Loucy (cell line): Measurements from ENCODE around the gene PLPPR3.

Experiments used
- H2AFZ ChIP-seq: fragments of 200-600 bp; sonication (generic); 2 replicates; pipeline ENCODE4 v1.6.0; 2016; ENCODE audit warnings: antibody characterized with exemption, mild to moderate bottlenecking, low read length, moderate library complexity
- H3F3A ChIP-seq: fragments of 200-600 bp; 2 replicates; pipeline ENCODE4 v1.6.0; 2016; ENCODE audit warnings: antibody characterized with exemption, low read depth, mild to moderate bottlenecking
- H3K27me3 ChIP-seq: fragments of 200-600 bp; sonication (generic); 2 replicates; pipeline ENCODE4 v1.6.1; 2014; ENCODE audit warnings: low read length, mild to moderate bottlenecking; ENCODE audit not compliant: insufficient read depth, poor library complexity, severe bottlenecking
- H3K36me3 ChIP-seq: fragments of 200-600 bp; sonication (generic); 2 replicates; pipeline ENCODE4 v1.6.1; 2016; ENCODE audit warnings: low read length; ENCODE audit not compliant: insufficient read depth
- H3K4me1 ChIP-seq: fragments of 200-600 bp; sonication (generic); 2 replicates; pipeline ENCODE4 v1.5.1; 2014; ENCODE audit warnings: low read length, mild to moderate bottlenecking; ENCODE audit not compliant: insufficient read depth, poor library complexity, severe bottlenecking
- H3K4me2 ChIP-seq: fragments of 200-600 bp; sonication (generic); 2 replicates; pipeline ENCODE4 v1.6.0; 2014; ENCODE audit warnings: antibody characterized with exemption, low read length, low read depth, mild to moderate bottlenecking; ENCODE audit not compliant: poor library complexity, severe bottlenecking
- H3K4me3 ChIP-seq: fragments of 200-600 bp; sonication (generic); 2 replicates; pipeline ENCODE4 v1.5.1; 2014; ENCODE audit warnings: low read length, mild to moderate bottlenecking, mixed read lengths; ENCODE audit not compliant: poor library complexity, severe bottlenecking
- H3K79me2 ChIP-seq: fragments of 200-600 bp; sonication (generic); 2 replicates; pipeline ENCODE4 v1.6.1; 2014; ENCODE audit warnings: low read length; ENCODE audit not compliant: insufficient read depth
- H3K9ac ChIP-seq: fragments of 200-600 bp; sonication (generic); 2 replicates; pipeline ENCODE4 v1.6.0; 2014; ENCODE audit warnings: mild to moderate bottlenecking, low read depth, low read length, moderate library complexity; ENCODE audit not compliant: poor library complexity, severe bottlenecking
- H3K9me2 ChIP-seq: fragments of 200-600 bp; sonication (generic); replicated peaks from 2 replicates; pipeline ENCODE4 v1.6.1; 2016; ENCODE audit warnings: low read depth, low read length, mixed read lengths
- H3K9me3 ChIP-seq: fragments of 200-600 bp; sonication (generic); 2 replicates; pipeline ENCODE4 v1.6.1; 2014; ENCODE audit warnings: mild to moderate bottlenecking, antibody characterized with exemption, low read length, low read depth; ENCODE audit not compliant: insufficient read depth
- H4K20me1 ChIP-seq: fragments of 200-600 bp; sonication (generic); 2 replicates; pipeline ENCODE4 v1.6.0; 2014; ENCODE audit warnings: antibody characterized with exemption, low read length, mild to moderate bottlenecking; ENCODE audit not compliant: insufficient read depth, poor library complexity, severe bottlenecking
- EZH2phosphoT487 ChIP-seq: fragments of 200-600 bp; IDR thresholded peaks from 2 replicates; pipeline ENCODE4 v1.6.1; 2018; ENCODE audit warnings: antibody characterized with exemption, mild to moderate bottlenecking, moderate library complexity, borderline replicate concordance
- TF ChIP-seq, protein P1 (sequence below): fragments of 200-600 bp; sonication (generic); conservative IDR thresholded peaks from 2 replicates; pipeline ENCODE4 v1.5.1; 2014; ENCODE audit warnings: mild to moderate bottlenecking, antibody characterized with exemption, low read length

PLPPR3 gene

DNA sequence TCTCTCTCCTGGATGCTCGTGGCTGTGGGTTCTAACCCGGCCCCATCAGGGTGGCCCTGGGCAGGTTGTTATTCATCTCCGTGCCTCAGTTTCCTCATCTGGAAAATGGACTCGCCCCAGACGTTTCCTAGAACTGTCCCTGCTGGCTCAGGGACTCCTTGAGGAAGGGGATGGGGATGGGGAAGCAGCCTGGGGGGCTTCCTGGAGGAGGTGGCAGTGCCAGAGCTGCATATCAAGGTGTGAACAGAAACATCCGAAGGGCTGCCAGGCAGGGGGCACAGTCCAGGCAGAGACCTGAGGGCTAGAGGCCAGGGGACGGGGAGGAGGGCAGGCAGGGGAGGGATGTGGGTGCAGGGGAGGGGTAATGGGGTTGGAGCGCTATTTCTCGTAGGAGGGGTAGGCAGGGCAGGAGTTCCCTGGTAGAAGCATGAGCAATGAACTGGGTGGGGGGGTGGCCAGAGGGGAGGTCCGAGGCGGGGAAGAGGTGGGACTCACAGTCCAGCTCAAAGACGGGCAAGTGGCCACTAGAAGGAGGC lies 26.7 kb upstream of the PLPPR3 start:
- no peak overlapping the region for H3K4me2 ChIP-seq
- no peaks in the 10 kb centered on the region for H3F3A ChIP-seq
- H3K27me3 ChIP-seq: no peaks in the 10 kb centered on the region
- H3K4me1 ChIP-seq: no peaks in the 10 kb centered on the region
- H2AFZ ChIP-seq: no peak overlapping the region
- H3K9ac ChIP-seq: no peak overlapping the region
- no peaks in the 10 kb centered on the region for H3K9me3 ChIP-seq
- no peaks in the 10 kb centered on the region for H3K36me3 ChIP-seq
- no peak overlapping the region for H3K4me3 ChIP-seq
- H4K20me1 ChIP-seq: no peaks in the 10 kb centered on the region
- TF ChIP-seq, protein P1, sequence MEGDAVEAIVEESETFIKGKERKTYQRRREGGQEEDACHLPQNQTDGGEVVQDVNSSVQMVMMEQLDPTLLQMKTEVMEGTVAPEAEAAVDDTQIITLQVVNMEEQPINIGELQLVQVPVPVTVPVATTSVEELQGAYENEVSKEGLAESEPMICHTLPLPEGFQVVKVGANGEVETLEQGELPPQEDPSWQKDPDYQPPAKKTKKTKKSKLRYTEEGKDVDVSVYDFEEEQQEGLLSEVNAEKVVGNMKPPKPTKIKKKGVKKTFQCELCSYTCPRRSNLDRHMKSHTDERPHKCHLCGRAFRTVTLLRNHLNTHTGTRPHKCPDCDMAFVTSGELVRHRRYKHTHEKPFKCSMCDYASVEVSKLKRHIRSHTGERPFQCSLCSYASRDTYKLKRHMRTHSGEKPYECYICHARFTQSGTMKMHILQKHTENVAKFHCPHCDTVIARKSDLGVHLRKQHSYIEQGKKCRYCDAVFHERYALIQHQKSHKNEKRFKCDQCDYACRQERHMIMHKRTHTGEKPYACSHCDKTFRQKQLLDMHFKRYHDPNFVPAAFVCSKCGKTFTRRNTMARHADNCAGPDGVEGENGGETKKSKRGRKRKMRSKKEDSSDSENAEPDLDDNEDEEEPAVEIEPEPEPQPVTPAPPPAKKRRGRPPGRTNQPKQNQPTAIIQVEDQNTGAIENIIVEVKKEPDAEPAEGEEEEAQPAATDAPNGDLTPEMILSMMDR: no peak
- H3K9me2 ChIP-seq: no peaks in the 10 kb centered on the region
- H3K79me2 ChIP-seq: no peaks in the 10 kb centered on the region

DNA sequence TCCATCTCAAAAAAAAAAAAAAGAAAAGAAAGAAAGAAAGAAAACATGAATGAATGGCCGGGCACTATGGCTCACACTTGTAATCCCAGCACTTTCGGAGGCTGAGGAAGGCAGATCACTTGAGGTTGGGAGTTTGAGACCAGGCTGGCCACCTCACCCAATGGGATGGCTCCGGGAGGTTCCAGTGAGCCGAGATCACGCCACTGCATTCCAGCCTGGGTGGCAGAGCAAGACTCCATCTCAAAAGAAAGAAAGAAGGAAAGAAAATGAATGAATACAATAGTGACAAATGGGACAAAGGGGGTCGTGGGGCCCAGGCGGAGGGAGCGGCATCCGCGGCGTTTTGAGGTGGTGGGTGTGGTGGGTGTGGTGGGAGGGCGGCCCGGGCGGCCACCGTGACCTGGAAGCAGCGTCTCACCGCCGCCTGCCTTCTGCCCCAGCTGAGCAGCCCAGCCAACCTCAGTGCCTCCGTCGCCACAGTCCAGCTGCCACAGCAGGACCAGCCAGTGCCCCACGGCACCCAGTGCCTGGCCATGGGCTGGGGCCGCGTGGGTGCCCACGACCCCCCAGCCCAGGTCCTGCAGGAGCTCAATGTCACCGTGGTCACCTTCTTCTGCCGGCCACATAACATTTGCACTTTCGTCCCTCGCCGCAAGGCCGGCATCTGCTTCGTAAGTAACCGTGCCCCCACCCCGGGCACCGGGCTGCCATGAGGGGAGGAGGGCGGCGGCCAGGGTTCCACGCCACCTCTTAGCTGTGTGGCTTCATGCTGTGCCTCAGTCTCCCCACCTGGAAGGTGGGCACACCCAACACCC lies 24.2 kb upstream of the PLPPR3 start:
- no peak overlapping the region for H3K4me3 ChIP-seq
- no peaks in the 10 kb centered on the region for H3K9me2 ChIP-seq
- H3K79me2 ChIP-seq: no peaks in the 10 kb centered on the region
- no peaks in the 10 kb centered on the region for H3K36me3 ChIP-seq
- H2AFZ ChIP-seq: no peak overlapping the region
- H3K9me3 ChIP-seq: no peaks in the 10 kb centered on the region
- H3K4me2 ChIP-seq: no peak overlapping the region
- TF ChIP-seq, protein P1: no peak
- no peak for TF ChIP-seq EZH2phosphoT487
- no peaks in the 10 kb centered on the region for H3K4me1 ChIP-seq
- no peaks in the 10 kb centered on the region for H4K20me1 ChIP-seq
- H3K9ac ChIP-seq: no peak overlapping the region
- no peaks in the 10 kb centered on the region for H3F3A ChIP-seq
- H3K27me3 ChIP-seq: no peaks in the 10 kb centered on the region

DNA sequence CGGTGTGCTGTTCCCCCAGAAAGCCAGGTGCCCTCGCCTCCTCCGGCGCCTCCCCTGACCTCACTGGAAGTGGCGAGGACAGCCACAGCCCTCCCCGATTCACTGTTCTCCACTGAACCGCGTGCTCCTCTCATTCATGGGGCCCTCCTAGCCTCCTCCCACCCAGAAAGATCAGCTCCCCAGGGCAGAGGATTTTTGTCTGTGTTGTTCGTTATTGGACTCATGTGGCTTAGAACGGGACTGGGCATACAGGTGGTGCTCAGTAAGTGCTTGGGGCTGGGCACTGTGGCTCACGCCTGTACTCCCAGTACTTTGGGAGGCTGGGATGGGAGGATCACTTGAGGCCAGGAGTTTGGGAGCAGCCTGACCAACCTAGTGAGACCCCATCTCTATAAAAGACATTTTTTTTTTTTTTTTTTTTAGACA lies 22.8 kb upstream of the PLPPR3 start:
- H3F3A ChIP-seq: no peaks in the 10 kb centered on the region
- no peaks in the 10 kb centered on the region for H3K79me2 ChIP-seq
- H3K27me3 ChIP-seq: no peaks in the 10 kb centered on the region
- H3K9me2 ChIP-seq: no peaks in the 10 kb centered on the region
- no peaks in the 10 kb centered on the region for H3K4me1 ChIP-seq
- no peaks in the 10 kb centered on the region for H3K9me3 ChIP-seq
- no peak overlapping the region for H2AFZ ChIP-seq
- no peak overlapping the region for H3K9ac ChIP-seq
- H3K4me2 ChIP-seq: no peak overlapping the region
- no peaks in the 10 kb centered on the region for H4K20me1 ChIP-seq
- H3K36me3 ChIP-seq: no peaks in the 10 kb centered on the region
- TF ChIP-seq, protein P1: no peak
- TF ChIP-seq EZH2phosphoT487: no peak
- no peak overlapping the region for H3K4me3 ChIP-seq
